Suprapubic skin (tissue), 4 donors: ENCODE results near the gene SEMA5A. TPM values are rescaled to one million over a fixed set of nuclear protein-coding genes. Genes with fewer than 3 reads are reported as not detected.

ENCODE experiments used
- DNase-seq, 2 donors: peaks; one replicate each; pipeline ENCODE4 v3.0.0-alpha.2; 2019; ENCODE audit warnings: low spot score in 2 of 2
- H3K27ac ChIP-seq: fragments of 200-600 bp; sonication (generic); one replicate; pipeline ENCODE4 v1.5.1; 2019
- H3K27me3 ChIP-seq: fragments of 200-600 bp; sonication (generic); one replicate; pipeline ENCODE4 v1.5.1; 2019
- H3K36me3 ChIP-seq: fragments of 200-600 bp; sonication (generic); one replicate; pipeline ENCODE4 v1.5.1; 2019
- H3K4me1 ChIP-seq: fragments of 200-600 bp; sonication (generic); one replicate; pipeline ENCODE4 v1.5.1; 2019
- H3K4me3 ChIP-seq: fragments of 200-600 bp; sonication (generic); one replicate; pipeline ENCODE4 v1.5.1; 2019; ENCODE audit warnings: mild to moderate bottlenecking
- H3K9me3 ChIP-seq: fragments of 200-600 bp; sonication (generic); one replicate; pipeline ENCODE4 v1.5.1; 2019
- CTCF ChIP-seq, 2 donors: fragments of 200-600 bp in 1 of 2; fragments of 450-650 bp in 1 of 2; sonication (generic) in 1 of 2; IDR thresholded peaks; one replicate each; pipeline ENCODE4 v1.5.1; 2016 to 2019; ENCODE audit warnings: antibody characterized with exemption in 2 of 2, mild to moderate bottlenecking in 1 of 2, moderate library complexity in 1 of 2
- EP300 ChIP-seq: sonication (generic); formaldehyde crosslinking; IDR thresholded peaks from one replicate; pipeline ENCODE4 v1.6.1; 2017; ENCODE audit warnings: antibody characterized with exemption
- POLR2A ChIP-seq, 2 donors: fragments of 450-650 bp; IDR thresholded peaks; one replicate each; pipeline ENCODE4 v1.6.1; 2017; ENCODE audit warnings: antibody characterized with exemption in 2 of 2, mild to moderate bottlenecking in 2 of 2, moderate library complexity in 2 of 2
- POLR2AphosphoS5 ChIP-seq, 3 donors: sonication (generic); formaldehyde crosslinking; IDR thresholded peaks; one replicate each; pipeline ENCODE4 v1.6.1; 2017; ENCODE audit warnings: antibody characterized with exemption in 3 of 3
- WGBS: methylation state at CpG from one replicate; pipeline ENCODE4 v1.1.5; 2018; 5-methylcytosine and 5-hydroxymethylcytosine counted together
- total RNA-seq, 4 donors: library from RNA; depleted of rRNA; stranded (reverse); fragments of >200 nt; gene quantifications; one replicate each; pipeline ENCODE4 v1.1.0, GENCODE V29; 2016

SEMA5A gene
- total RNA-seq, 4 donors from 2014 or later = 14.5 to 31.7 (median 23.4) TPM

GRCh38 chr5:9108162-9108561 is 437.7 kb downstream of the SEMA5A start:
- TF ChIP-seq EP300 (no peak), CTCF (IDR thresholded peaks at IDR 0.05) (no peak)
- Histone ChIP-seq H3K36me3 (no peaks in the 10 kb centered on the region), H3K27ac (no peak overlapping the region), H3K4me3 (no peak overlapping the region), H3K9me3 (no peaks in the 10 kb centered on the region), H3K27me3 (no peaks in the 10 kb centered on the region), H3K4me1 (no peaks in the 10 kb centered on the region)
- no peak for DNase-seq
- 52% methylated on average over 6 of the region's 6 CpGs for WGBS

GRCh38 chr5:9105851-9106250 is 440.0 kb downstream of the SEMA5A start:
- no peak overlapping the region for H3K4me3 ChIP-seq
- no peaks in the 10 kb centered on the region for H3K36me3 ChIP-seq
- 86% methylated on average over 3 of the region's 3 CpGs for WGBS
- no peak overlapping the region for H3K27ac ChIP-seq
- no peaks in the 10 kb centered on the region for H3K27me3 ChIP-seq
- TF ChIP-seq EP300 (no peak), POLR2AphosphoS5 (IDR thresholded peaks at IDR 0.05) (no peak), POLR2A (IDR thresholded peaks at IDR 0.05) (no peak), CTCF (IDR thresholded peaks at IDR 0.05) (no peak)
- DNase-seq = no peak
- H3K4me1 ChIP-seq = no peaks in the 10 kb centered on the region
- no peaks in the 10 kb centered on the region for H3K9me3 ChIP-seq

GRCh38 chr5:9104571-9105339 is 441.1 kb downstream of the SEMA5A start:
- Histone ChIP-seq H3K36me3 (no peaks in the 10 kb centered on the region), H3K27me3 (no peaks in the 10 kb centered on the region), H3K27ac (no peak overlapping the region), H3K4me1 (no peaks in the 10 kb centered on the region), H3K4me3 (no peak overlapping the region), H3K9me3 (no peaks in the 10 kb centered on the region)
- WGBS = 85% methylated on average over 3 of the region's 3 CpGs
- DNase-seq = no peak
- TF ChIP-seq POLR2A (IDR thresholded peaks at IDR 0.05) (no peak), POLR2AphosphoS5 (IDR thresholded peaks at IDR 0.05) (no peak), CTCF (IDR thresholded peaks at IDR 0.05) (no peak), EP300 (no peak)

- H3K9me3 ChIP-seq = no peaks in the 10 kb centered on the region
- TF ChIP-seq EP300 = no peak
- no peak for TF ChIP-seq POLR2AphosphoS5 (IDR thresholded peaks at IDR 0.05)
- TF ChIP-seq CTCF (IDR thresholded peaks at IDR 0.05) = no peak
- TF ChIP-seq POLR2A (IDR thresholded peaks at IDR 0.05) = no peak
- H3K4me1 ChIP-seq = no peaks in the 10 kb centered on the region
- H3K27me3 ChIP-seq = no peaks in the 10 kb centered on the region
- H3K36me3 ChIP-seq = no peaks in the 10 kb centered on the region
- H3K4me3 ChIP-seq = no peak overlapping the region
- 82% methylated on average over 4 of the region's 4 CpGs for WGBS
- DNase-seq = no peak
- H3K27ac ChIP-seq = no peak overlapping the region
Measured at GRCh38 chr5:9103290-9103689, 442.6 kb downstream of the SEMA5A start.

- H3K27ac ChIP-seq = no peak overlapping the region
- no peaks in the 10 kb centered on the region for H3K36me3 ChIP-seq
- H3K4me1 ChIP-seq = no peaks in the 10 kb centered on the region
- H3K4me3 ChIP-seq = no peak overlapping the region
- TF ChIP-seq CTCF (IDR thresholded peaks at IDR 0.05) (no peak), POLR2AphosphoS5 (IDR thresholded peaks at IDR 0.05) (no peak), POLR2A (IDR thresholded peaks at IDR 0.05) (no peak), EP300 (no peak)
- WGBS = 91% methylated on average over 2 of the region's 2 CpGs
- H3K27me3 ChIP-seq = no peaks in the 10 kb centered on the region
- H3K9me3 ChIP-seq = no peaks in the 10 kb centered on the region
- DNase-seq = no peak
Measured at GRCh38 chr5:9099689-9100088, 446.2 kb downstream of the SEMA5A start.
